Prostate gland (tissue), 2 donors: ENCODE measurements around the gene FAM185A. TPM values are rescaled to one million over a fixed set of nuclear protein-coding genes. Genes with fewer than 3 reads are reported as not detected.
"Not testable (repeated sequence)": the region's sequence is repeated elsewhere in the genome, so short reads cannot be mapped to it uniquely, and the experiment has no call there.

Source experiments
- DNase-seq: peaks from one replicate; pipeline ENCODE4 v3.0.0-alpha.2; 2019; ENCODE audit warnings: low spot score
- H3K27ac ChIP-seq, 2 donors: fragments of 200-600 bp; sonication (generic); 2 replicates each; pipeline ENCODE4 v1.5.1; 2017 to 2019
- H3K27me3 ChIP-seq: fragments of 200-600 bp; sonication (generic); replicated peaks from 2 replicates; pipeline ENCODE4 v1.5.1; 2019; ENCODE audit not compliant: insufficient read depth
- H3K36me3 ChIP-seq, 2 donors: fragments of 200-600 bp; sonication (generic); 1 replicate in 1 of 2; 2 replicates in 1 of 2; pipeline versions ENCODE4 v1.5.1 to v1.8.1; 2017 to 2019
- H3K4me1 ChIP-seq: fragments of 200-600 bp; sonication (generic); replicated peaks from 2 replicates; pipeline ENCODE4 v1.5.1; 2019
- H3K4me3 ChIP-seq, 2 donors: fragments of 200-600 bp; sonication (generic); 2 replicates each; pipeline ENCODE4 v1.5.1; 2017 to 2019
- H3K9me3 ChIP-seq: fragments of 200-600 bp; sonication (generic); 2 replicates; pipeline ENCODE4 v1.5.1; 2017
- CTCF ChIP-seq, 4 experiments: fragments of 200-600 bp in 2 of 4; fragments of 450-650 bp in 2 of 4; sonication (generic) in 2 of 4; IDR thresholded peaks; 1 replicate in 3 of 4; 2 replicates in 1 of 4; pipeline ENCODE4 v1.5.1; 2016 to 2019; ENCODE audit warnings: antibody characterized with exemption in 4 of 4, mild to moderate bottlenecking in 2 of 4, moderate library complexity in 2 of 4
- POLR2A ChIP-seq: fragments of 450-650 bp; IDR thresholded peaks from one replicate; pipeline ENCODE4 v1.6.1; 2016; ENCODE audit warnings: antibody characterized with exemption, mild to moderate bottlenecking
- POLR2AphosphoS5 ChIP-seq: sonication (generic); formaldehyde crosslinking; IDR thresholded peaks from one replicate; pipeline ENCODE4 v1.6.1; 2017; ENCODE audit warnings: antibody characterized with exemption
- WGBS: methylation state at CpG from one replicate; pipeline ENCODE4 v1.1.5; 2018; 5-methylcytosine and 5-hydroxymethylcytosine counted together
- intact Hi-C: fragments of 100-400 bp; cut with DNase I; formaldehyde crosslinking; loops from one replicate; pipeline ENCODE4 v1.14.2; 2022
- total RNA-seq, 2 donors: library from RNA; depleted of rRNA; stranded (reverse); fragments of >200 nt; gene quantifications; one replicate each; pipeline ENCODE4 v1.1.0, GENCODE V29; 2016

Gene FAM185A
- 10 to 100 TPM; 15.2 to 16.5 TPM for total RNA-seq

- TF ChIP-seq POLR2A (peak; percentile 66), CTCF (IDR thresholded peaks at IDR 0.05) (peak in 2 of 4 experiments; percentile 10 to 20), POLR2AphosphoS5 (peak; percentile 98)
- whole genome bisulfite sequencing, result under 1% methylated on average over 30 of the region's 47 CpGs
- H3K36me3 ChIP-seq, H3K27me3 ChIP-seq, H3K9me3 ChIP-seq, intact Hi-C loops, H3K4me1 ChIP-seq: not testable (repeated sequence)
- H3K4me3 ChIP-seq, result peak within 1 kb of the TSS; percentile 55 to 56
- peak within 1 kb of the TSS; percentile 70 to 72 for H3K27ac ChIP-seq
- peak; percentile 99 for DNase-seq
Observed at GRCh38 chr7:102748605-102749444, at the start of gene FAM185A. Gene FAM185A (plus strand): TSS chr7:102748999. CDS start chr7:102749208, 209 bp downstream.

- 34% methylated on average over 5 of the region's 5 CpGs for WGBS
- H3K27ac ChIP-seq, H3K27me3 ChIP-seq, DNase-seq, intact Hi-C loops, H3K36me3 ChIP-seq, H3K4me1 ChIP-seq, H3K4me3 ChIP-seq, H3K9me3 ChIP-seq: not testable (repeated sequence)
Observed at GRCh38 chr7:102713011-102713690, 35.6 kb upstream of the FAM185A start.

- H3K27me3 ChIP-seq, H3K4me1 ChIP-seq, DNase-seq, H3K27ac ChIP-seq, H3K4me3 ChIP-seq, H3K36me3 ChIP-seq, H3K9me3 ChIP-seq, intact Hi-C loops: not testable (repeated sequence)
- no CpG with 5 or more reads among the region's 1 CpG for WGBS
Observed at GRCh38 chr7:102713691-102714080, 35.1 kb upstream of the FAM185A start.

- DNase-seq, H3K9me3 ChIP-seq, H3K27ac ChIP-seq, intact Hi-C loops, H3K27me3 ChIP-seq, H3K4me3 ChIP-seq, H3K4me1 ChIP-seq, H3K36me3 ChIP-seq: not testable (repeated sequence)
- WGBS, result 78% methylated on average over 6 of the region's 6 CpGs
Observed at GRCh38 chr7:102714774-102715522, 33.9 kb upstream of the FAM185A start.

- H3K36me3 ChIP-seq, intact Hi-C loops, H3K27me3 ChIP-seq, DNase-seq, H3K27ac ChIP-seq, H3K4me1 ChIP-seq, H3K9me3 ChIP-seq, H3K4me3 ChIP-seq: not testable (repeated sequence)
- 32% methylated on average over 2 of the region's 3 CpGs for WGBS
Observed at GRCh38 chr7:102715718-102716117, 33.1 kb upstream of the FAM185A start.

GRCh38 chr7:102718491-102718890, 30.3 kb upstream of the FAM185A start:
- H3K27me3 ChIP-seq, H3K36me3 ChIP-seq, H3K9me3 ChIP-seq, H3K4me1 ChIP-seq, intact Hi-C loops, H3K27ac ChIP-seq, H3K4me3 ChIP-seq, DNase-seq: not testable (repeated sequence)

GRCh38 chr7:102726170-102726569, 22.6 kb upstream of the FAM185A start:
- H3K9me3 ChIP-seq, intact Hi-C loops, H3K4me3 ChIP-seq, DNase-seq, H3K36me3 ChIP-seq, H3K27ac ChIP-seq, H3K4me1 ChIP-seq, H3K27me3 ChIP-seq: not testable (repeated sequence)
- 85% methylated on average over 5 of the region's 5 CpGs for WGBS

GRCh38 chr7:102729670-102730069, 19.1 kb upstream of the FAM185A start:
- intact Hi-C loops, DNase-seq, H3K36me3 ChIP-seq, H3K4me1 ChIP-seq, H3K27ac ChIP-seq, H3K4me3 ChIP-seq, H3K9me3 ChIP-seq, H3K27me3 ChIP-seq: not testable (repeated sequence)
- WGBS, result 80% methylated on average over 2 of the region's 2 CpGs

GRCh38 chr7:102730431-102730830, 18.4 kb upstream of the FAM185A start:
- WGBS, result 92% methylated on average over 3 of the region's 3 CpGs
- DNase-seq, H3K4me3 ChIP-seq, H3K27ac ChIP-seq, H3K4me1 ChIP-seq, intact Hi-C loops, H3K27me3 ChIP-seq, H3K9me3 ChIP-seq, H3K36me3 ChIP-seq: not testable (repeated sequence)

GRCh38 chr7:102742002-102742771, 6.6 kb upstream of the FAM185A start:
- H3K36me3 ChIP-seq, DNase-seq, H3K27me3 ChIP-seq, intact Hi-C loops, H3K27ac ChIP-seq, H3K9me3 ChIP-seq, H3K4me1 ChIP-seq, H3K4me3 ChIP-seq: not testable (repeated sequence)
- 34% methylated on average over 3 of the region's 4 CpGs for WGBS
